Fibroblast of pulmonary artery (primary cell): ENCODE results near the gene WDR47.
"Not testable (repeated sequence)": the region's sequence is repeated elsewhere in the genome, so short reads cannot be mapped to it uniquely, and the experiment has no call there.

Experiments
- DNase-seq: peaks from one replicate; pipeline ENCODE4 v3.0.0-alpha.2; 2010; ENCODE audit warnings: low read depth
- H3K4me3 ChIP-seq: replicated peaks from 2 replicates; pipeline ENCODE4 v1.5.1; 2011; ENCODE audit warnings: low read depth, mild to moderate bottlenecking, control low read depth, low read length, moderate library complexity
- CTCF ChIP-seq: IDR thresholded peaks from 2 replicates; pipeline ENCODE4 v1.5.1; 2011; ENCODE audit warnings: mild to moderate bottlenecking, control low read depth, low read length, inconsistent platforms; ENCODE audit errors: missing control alignments

WDR47 gene

GRCh38 chr1:108955111-108955510, 86.8 kb downstream of the WDR47 start:
- no peak for DNase-seq
- no peak overlapping the region for H3K4me3 ChIP-seq
- TF ChIP-seq CTCF, result no peak

GRCh38 chr1:108953452-108953851, 88.5 kb downstream of the WDR47 start:
- TF ChIP-seq CTCF, result no peak
- no peak overlapping the region for H3K4me3 ChIP-seq
- DNase-seq, result no peak

- TF ChIP-seq CTCF, result no peak
- H3K4me3 ChIP-seq, result no peak overlapping the region
- no peak for DNase-seq
Measured at GRCh38 chr1:108951242-108951641, 90.7 kb downstream of the WDR47 start.

- no peak overlapping the region for H3K4me3 ChIP-seq
- no peak for TF ChIP-seq CTCF
- DNase-seq, result no peak
Measured at GRCh38 chr1:108949044-108949443, 92.9 kb downstream of the WDR47 start.

- peak; percentile 15 for DNase-seq
- H3K4me3 ChIP-seq, result peak overlapping the region; percentile 9
- no peak for TF ChIP-seq CTCF
Measured at GRCh38 chr1:108947871-108948525, 93.9 kb downstream of the WDR47 start.

- H3K4me3 ChIP-seq, result no peak overlapping the region
- TF ChIP-seq CTCF, result no peak
- DNase-seq, result no peak
Measured at GRCh38 chr1:108936170-108936569, 105.7 kb downstream of the WDR47 start.

- no peak overlapping the region for H3K4me3 ChIP-seq
- no peak for TF ChIP-seq CTCF
- DNase-seq, result no peak
Measured at GRCh38 chr1:108933944-108934343, 108.0 kb downstream of the WDR47 start.

GRCh38 chr1:108927565-108927964, 114.3 kb downstream of the WDR47 start:
- not testable (repeated sequence) for H3K4me3 ChIP-seq, DNase-seq
